ENCODE data around the gene RRP1B. TPM values are rescaled to one million over a fixed set of nuclear protein-coding genes. Genes with fewer than 3 reads are reported as not detected.

The RRP1B gene
- total and polyA plus RNA-seq, 2 experiments from 2014 or later, result 54.8 to 95.7 TPM

GRCh38 chr21:43619856-43620255 lies 39.5 kb upstream of the RRP1B start:
- ATAC-seq, result peak; percentile 40; the same call in 2 of the 3 replicates
- Histone ChIP-seq H3K79me2 (replicated peaks; ENCODE audit: insufficient read depth) (no peaks in the 10 kb centered on the region), H3K9me2 (ENCODE audit: insufficient read depth) (no peaks in the 10 kb centered on the region), H3K4me1 (ENCODE audit: insufficient read depth) (no peaks in the 10 kb centered on the region), H3F3A (replicated peaks; ENCODE audit: low read depth) (no peaks in the 10 kb centered on the region), H3K27ac (ENCODE audit: low read depth) (no peak overlapping the region), H4K20me1 (replicated peaks; ENCODE audit: insufficient read depth) (no peaks in the 10 kb centered on the region), H3K27me3 (ENCODE audit: insufficient read depth) (no peaks in the 10 kb centered on the region), H2AFZ (no peak overlapping the region), H3K4me3 (no peak overlapping the region), H3K4me2 (no peak overlapping the region), H3K36me3 (ENCODE audit: insufficient read depth) (no peaks in the 10 kb centered on the region; the same call in 1 of the 2 replicates)
- H3K36me3 Mint-ChIP-seq (ENCODE audit: low read depth), result peaks cover 5% of the 10 kb centered on the region; the same call in 2 of the 3 replicates
- H3K9me3 Mint-ChIP-seq, result peaks cover 14% of the 10 kb centered on the region
- H3K4me3 Mint-ChIP-seq, result no peak overlapping the region
- H3K27ac Mint-ChIP-seq, result no peak overlapping the region
- DNase-seq (ENCODE audit: low spot score), result peak; percentile 48
- no peak for TF ChIP-seq EZH2phosphoT487 (IDR thresholded peaks at IDR 0.05; ENCODE audit: unreplicated experiment)
- no peak for TF ChIP-seq ZNF331 (CRISPR knock-in tag; IDR thresholded peaks at IDR 0.05; ENCODE audit: low read depth)
- TF ChIP-seq ETS1 (IDR thresholded peaks at IDR 0.05), result no peak
- no peak for TF ChIP-seq ZNF114 (CRISPR knock-in tag; IDR thresholded peaks at IDR 0.05)
- no peak for TF ChIP-seq STAT1 (IDR thresholded peaks at IDR 0.05; ENCODE audit: unreplicated experiment)
- TF ChIP-seq CREB1 (CRISPR knock-in tag; IDR thresholded peaks at IDR 0.05; ENCODE audit: low read depth), result no peak
- peak; percentile 44 to 52 for TF ChIP-seq CTCF (conservative IDR thresholded peaks at IDR 0.05; ENCODE audit: low read depth in 2 of 2)
- H3K27me3 Mint-ChIP-seq (ENCODE audit: insufficient read depth, low read depth, poor library complexity), result peaks cover 4% of the 10 kb centered on the region
- no peaks in the 10 kb centered on the region for H3K4me1 Mint-ChIP-seq

- H3F3A ChIP-seq (replicated peaks; ENCODE audit: low read depth), result no peaks in the 10 kb centered on the region
- no peak overlapping the region for H3K4me2 ChIP-seq
- Mint-ChIP-seq H3K9me3 (peaks cover 14% of the 10 kb centered on the region), H3K36me3 (ENCODE audit: low read depth) (peaks cover 6% of the 10 kb centered on the region; the same call in 2 of the 3 replicates), H3K4me3 (no peak overlapping the region), H3K4me1 (peaks cover 6% of the 10 kb centered on the region; the same call in 1 of the 3 replicates), H3K27me3 (ENCODE audit: insufficient read depth, low read depth, poor library complexity) (peaks cover 4% of the 10 kb centered on the region), H3K27ac (no peak overlapping the region)
- no peak overlapping the region for H2AFZ ChIP-seq
- H3K4me1 ChIP-seq (ENCODE audit: insufficient read depth), result no peaks in the 10 kb centered on the region
- no peaks in the 10 kb centered on the region for H3K79me2 ChIP-seq (replicated peaks; ENCODE audit: insufficient read depth)
- no peak overlapping the region for H3K27ac ChIP-seq (ENCODE audit: low read depth)
- no peak overlapping the region for H3K4me3 ChIP-seq
- no peaks in the 10 kb centered on the region for H3K27me3 ChIP-seq (ENCODE audit: insufficient read depth)
- H3K36me3 ChIP-seq (ENCODE audit: insufficient read depth), result no peaks in the 10 kb centered on the region; the same call in 1 of the 2 replicates
- H3K9me2 ChIP-seq (ENCODE audit: insufficient read depth), result no peaks in the 10 kb centered on the region
- no peaks in the 10 kb centered on the region for H4K20me1 ChIP-seq (replicated peaks; ENCODE audit: insufficient read depth)
- DNase-seq (ENCODE audit: low spot score) (no peak), ATAC-seq (no peak)
- TF ChIP-seq CREB1 (CRISPR knock-in tag; IDR thresholded peaks at IDR 0.05; ENCODE audit: low read depth), result no peak
- TF ChIP-seq STAT1 (IDR thresholded peaks at IDR 0.05; ENCODE audit: unreplicated experiment), result no peak
- no peak for TF ChIP-seq REST (IDR thresholded peaks at IDR 0.05; ENCODE audit: unreplicated experiment)
- TF ChIP-seq CTCF (conservative IDR thresholded peaks at IDR 0.05; ENCODE audit: low read depth in 2 of 2), result no peak
- TF ChIP-seq JUNB (IDR thresholded peaks at IDR 0.05; ENCODE audit: unreplicated experiment), result no peak
- no peak for TF ChIP-seq EZH2phosphoT487 (IDR thresholded peaks at IDR 0.05; ENCODE audit: unreplicated experiment)
- no peak for TF ChIP-seq NANOG (IDR thresholded peaks at IDR 0.05; ENCODE audit: borderline replicate concordance)
- no peak for TF ChIP-seq ETS1 (IDR thresholded peaks at IDR 0.05)
- TF ChIP-seq EZH2 (IDR thresholded peaks at IDR 0.05; ENCODE audit: low read depth, unreplicated experiment), result no peak
- no peak for TF ChIP-seq ZNF331 (CRISPR knock-in tag; IDR thresholded peaks at IDR 0.05; ENCODE audit: low read depth)
- no peak for TF ChIP-seq POLR2AphosphoS5 (IDR thresholded peaks at IDR 0.05; ENCODE audit: low read depth)
- TF ChIP-seq ZNF114 (CRISPR knock-in tag; IDR thresholded peaks at IDR 0.05), result no peak
Observed at GRCh38 chr21:43622796-43623195, 36.6 kb upstream of the RRP1B start.

Measured in GM23338 (cell line).